ENCODE data around the gene CSRNP3.

GRCh38 chr2:165470361-165470760 is 863 bp downstream of the CSRNP3 start:
- TF ChIP-seq CTCF (IDR thresholded peaks at IDR 0.05) (no peak), POLR2A (IDR thresholded peaks at IDR 0.05) (no peak)
